Measurements from ENCODE around the gene HOXA9. TPM values are rescaled to one million over a fixed set of nuclear protein-coding genes. Genes with fewer than 3 reads are reported as not detected.
A peak's percentile ranks its signal among the peaks of the same experiment; 100 is the strongest.

The HOXA9 gene
- total and polyA plus RNA-seq, 2 of the 8 experiments (the other 6 are each of a cell fraction or from before 2014, with no cell fraction given) = not detected

- TF ChIP-seq, protein P1, sequence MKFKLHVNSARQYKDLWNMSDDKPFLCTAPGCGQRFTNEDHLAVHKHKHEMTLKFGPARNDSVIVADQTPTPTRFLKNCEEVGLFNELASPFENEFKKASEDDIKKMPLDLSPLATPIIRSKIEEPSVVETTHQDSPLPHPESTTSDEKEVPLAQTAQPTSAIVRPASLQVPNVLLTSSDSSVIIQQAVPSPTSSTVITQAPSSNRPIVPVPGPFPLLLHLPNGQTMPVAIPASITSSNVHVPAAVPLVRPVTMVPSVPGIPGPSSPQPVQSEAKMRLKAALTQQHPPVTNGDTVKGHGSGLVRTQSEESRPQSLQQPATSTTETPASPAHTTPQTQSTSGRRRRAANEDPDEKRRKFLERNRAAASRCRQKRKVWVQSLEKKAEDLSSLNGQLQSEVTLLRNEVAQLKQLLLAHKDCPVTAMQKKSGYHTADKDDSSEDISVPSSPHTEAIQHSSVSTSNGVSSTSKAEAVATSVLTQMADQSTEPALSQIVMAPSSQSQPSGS (IDR thresholded peaks at IDR 0.05; ENCODE audit: low read length) = no peak
- TF ChIP-seq BACH1 (IDR thresholded peaks at IDR 0.05; ENCODE audit: low read length) = no peak
- TF ChIP-seq JUN (IDR thresholded peaks at IDR 0.05; ENCODE audit: low read depth, low read length) = no peak
- TF ChIP-seq BRCA1 (IDR thresholded peaks at IDR 0.05; ENCODE audit: low read depth, low read length) = no peak
- TF ChIP-seq SP4 (IDR thresholded peaks at IDR 0.05; ENCODE audit: low read length) = no peak
- TF ChIP-seq GTF2F1 (IDR thresholded peaks at IDR 0.05; ENCODE audit: borderline replicate concordance, low read depth, low read length) = no peak
- peak; percentile 94 for TF ChIP-seq SUZ12 (IDR thresholded peaks at IDR 0.05; ENCODE audit: low read length)
- peak; percentile 25; the same call in 1 of the 2 replicates for TF ChIP-seq CBX8 (IDR thresholded peaks at IDR 0.05; ENCODE audit: borderline replicate concordance, low read depth, low read length)
- TF ChIP-seq RXRA (IDR thresholded peaks at IDR 0.05; ENCODE audit: insufficient read depth, low read depth, low read length) = no peak
- TF ChIP-seq, protein P2, sequence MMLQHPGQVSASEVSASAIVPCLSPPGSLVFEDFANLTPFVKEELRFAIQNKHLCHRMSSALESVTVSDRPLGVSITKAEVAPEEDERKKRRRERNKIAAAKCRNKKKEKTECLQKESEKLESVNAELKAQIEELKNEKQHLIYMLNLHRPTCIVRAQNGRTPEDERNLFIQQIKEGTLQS (IDR thresholded peaks at IDR 0.05; ENCODE audit: insufficient read depth, low read depth, low read length) = no peak
- TF ChIP-seq HDAC6 (IDR thresholded peaks at IDR 0.05; ENCODE audit: low read depth, low read length) = no peak
- TF ChIP-seq POU5F1 (IDR thresholded peaks at IDR 0.05; ENCODE audit: low read depth, low read length) = no peak
- no peak for TF ChIP-seq KDM1A (IDR thresholded peaks at IDR 0.05; ENCODE audit: borderline replicate concordance, low read length)
Observed at GRCh38 chr7:27164367-27165088, 809 bp downstream of the HOXA9 start (continued).

Data from H1 (cell line).